NB4 (cell line): Measurements from ENCODE around the gene ITGB3.

Experiments used
- DNase-seq: peaks from one replicate; pipeline ENCODE4 v3.0.0; 2010; ENCODE audit warnings: low read depth
- H3K4me3 ChIP-seq: one replicate; pipeline ENCODE4 v1.5.1; 2011; ENCODE audit warnings: mild to moderate bottlenecking, low read depth, low read length, moderate library complexity
- CTCF ChIP-seq: IDR thresholded peaks from one replicate; pipeline ENCODE4 v1.5.1; 2012; ENCODE audit warnings: low read depth, low read length
- MAX ChIP-seq: IDR thresholded peaks from 2 replicates; pipeline ENCODE4 v1.6.1; 2011; ENCODE audit warnings: low read depth, low read length
- MYC ChIP-seq: IDR thresholded peaks from 2 replicates; pipeline ENCODE4 v1.6.1; 2011; ENCODE audit warnings: low read depth, low read length
- POLR2A ChIP-seq: IDR thresholded peaks from 2 replicates; pipeline ENCODE4 v1.6.1; 2011; ENCODE audit warnings: mild to moderate bottlenecking; ENCODE audit not compliant: insufficient read length; ENCODE audit errors: extremely low read depth

ITGB3 gene

DNA sequence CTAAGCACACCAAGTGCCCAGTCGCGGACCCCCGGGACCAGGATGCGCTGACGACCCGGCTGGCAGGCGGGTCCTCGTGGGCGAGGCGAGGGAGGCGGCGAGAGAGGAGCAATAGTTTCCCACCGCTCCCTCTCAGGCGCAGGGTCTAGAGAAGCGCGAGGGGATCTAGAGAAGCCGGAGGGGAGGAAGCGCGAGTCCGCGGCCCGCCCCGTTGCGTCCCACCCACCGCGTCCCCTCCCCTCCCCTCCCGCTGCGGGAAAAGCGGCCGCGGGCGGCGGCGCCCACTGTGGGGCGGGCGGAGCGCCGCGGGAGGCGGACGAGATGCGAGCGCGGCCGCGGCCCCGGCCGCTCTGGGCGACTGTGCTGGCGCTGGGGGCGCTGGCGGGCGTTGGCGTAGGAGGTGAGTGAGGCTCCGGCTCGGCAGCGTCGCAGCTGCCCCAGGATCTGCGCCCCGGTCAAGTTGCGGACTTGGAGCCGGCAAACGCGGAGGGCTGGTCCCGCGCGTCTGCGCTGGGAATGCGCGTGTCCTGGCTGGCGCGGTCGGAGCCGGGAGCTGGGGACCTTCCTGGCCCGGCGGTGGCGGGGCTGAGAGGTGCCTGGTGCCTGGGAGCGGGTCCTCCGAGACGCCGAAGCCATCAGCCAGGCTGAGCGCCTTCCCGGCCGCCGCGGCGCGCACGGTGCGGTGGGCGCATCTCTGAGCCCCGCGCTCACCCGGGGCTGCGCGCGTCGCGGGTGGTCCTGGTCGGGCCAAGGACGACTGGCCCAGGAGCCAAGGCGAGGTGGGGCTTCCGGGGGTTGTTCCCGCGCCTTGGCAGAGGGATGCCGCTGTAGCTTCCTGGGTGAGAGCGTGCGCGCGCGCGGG lies at the start of gene ITGB3:
TSS of gene ITGB3 (plus strand) at position 287 of the 862 bp plus-strand sequence. CDS start at position 322, 35 bp downstream.
- TF ChIP-seq CTCF (peak; percentile 27), MYC (no peak)
- DNase-seq, result peak; percentile 81
- no peak within 1 kb of the TSS for H3K4me3 ChIP-seq

GRCh38 chr17:47203984-47204721 lies 49.5 kb upstream of the ITGB3 start:
- no peak for TF ChIP-seq CTCF
- TF ChIP-seq MAX, result no peak
- TF ChIP-seq MYC, result no peak
- TF ChIP-seq POLR2A, result no peak
- no peak overlapping the region for H3K4me3 ChIP-seq
- DNase-seq, result peak; percentile 45

GRCh38 chr17:47204722-47205418 lies 48.8 kb upstream of the ITGB3 start:
- no peak for TF ChIP-seq MYC
- TF ChIP-seq POLR2A, result no peak
- TF ChIP-seq MAX, result no peak
- no peak for TF ChIP-seq CTCF
- peak; percentile 60 for DNase-seq
- no peak overlapping the region for H3K4me3 ChIP-seq

DNA sequence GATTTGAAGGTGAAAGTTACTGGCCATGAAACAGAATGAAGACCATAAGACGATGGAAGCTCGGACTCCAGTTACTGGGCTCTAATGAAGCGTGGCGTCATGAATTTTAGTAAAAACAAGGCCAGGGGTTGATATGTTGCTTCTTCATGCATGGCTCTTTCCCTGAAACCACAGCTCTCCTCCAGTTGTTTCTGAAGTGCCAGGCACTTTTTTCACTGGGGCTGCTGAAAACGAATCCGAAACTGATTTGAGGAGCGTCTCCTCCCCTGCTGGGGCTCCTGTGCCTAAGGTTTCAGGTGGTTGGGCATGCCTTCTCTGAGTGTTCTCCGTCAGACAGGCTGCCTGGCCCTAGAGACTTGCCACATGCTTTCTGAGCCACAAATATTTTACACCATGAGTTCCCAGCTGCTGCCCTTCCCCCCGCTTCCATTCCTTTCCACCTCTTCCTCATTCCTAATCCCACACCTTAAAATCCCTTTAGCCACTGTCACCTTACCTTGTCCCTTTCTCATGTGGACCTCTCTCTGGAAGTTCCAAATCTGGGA lies 48.1 kb upstream of the ITGB3 start:
- no peak for TF ChIP-seq MAX
- DNase-seq, result no peak
- H3K4me3 ChIP-seq, result no peak overlapping the region

DNA sequence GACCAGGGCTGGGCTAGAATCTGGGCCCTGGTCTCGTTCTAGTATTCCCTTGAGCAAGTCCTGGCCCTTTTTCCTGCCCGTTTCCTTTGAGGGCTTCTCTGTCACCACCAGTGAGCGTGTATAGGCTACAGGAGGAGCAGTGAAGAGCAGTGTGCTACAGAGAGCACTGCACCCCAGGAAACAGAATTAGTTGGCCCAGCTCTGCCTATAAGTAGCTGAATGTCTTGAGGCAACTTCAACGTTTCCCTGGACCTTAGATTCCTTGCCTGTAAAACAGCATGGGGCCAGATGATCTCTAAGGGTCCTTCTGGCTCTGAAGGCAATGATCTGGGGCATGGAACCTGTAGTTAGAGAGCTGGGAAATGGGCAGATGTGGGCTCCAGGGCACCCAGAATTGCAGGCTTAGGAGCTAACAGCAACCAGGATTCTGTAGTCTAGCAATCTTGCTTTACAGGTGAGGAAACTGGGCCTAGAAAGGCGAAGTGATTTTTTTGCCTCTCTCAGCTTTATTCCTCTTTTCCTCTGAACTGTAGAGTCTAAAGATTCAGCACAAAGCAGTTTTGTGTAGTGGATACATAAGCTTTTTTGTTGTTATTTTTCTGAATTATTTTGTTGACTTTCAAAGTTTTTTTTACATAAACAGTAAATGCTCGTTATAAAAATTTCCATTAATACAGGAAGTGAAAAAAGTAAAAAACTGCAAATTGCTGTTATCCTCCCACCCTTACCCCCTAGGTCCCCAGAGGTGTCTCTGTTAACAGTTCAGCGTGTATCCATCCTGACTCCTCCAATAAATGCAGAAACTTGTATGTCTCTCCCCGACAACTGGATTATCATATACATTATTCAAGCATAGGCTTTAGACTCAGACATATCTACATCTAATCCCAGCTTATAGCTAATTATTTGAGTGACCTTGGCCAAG lies 46.2 kb upstream of the ITGB3 start:
- no peak for DNase-seq
- no peak for TF ChIP-seq MAX
- H3K4me3 ChIP-seq, result no peak overlapping the region

DNA sequence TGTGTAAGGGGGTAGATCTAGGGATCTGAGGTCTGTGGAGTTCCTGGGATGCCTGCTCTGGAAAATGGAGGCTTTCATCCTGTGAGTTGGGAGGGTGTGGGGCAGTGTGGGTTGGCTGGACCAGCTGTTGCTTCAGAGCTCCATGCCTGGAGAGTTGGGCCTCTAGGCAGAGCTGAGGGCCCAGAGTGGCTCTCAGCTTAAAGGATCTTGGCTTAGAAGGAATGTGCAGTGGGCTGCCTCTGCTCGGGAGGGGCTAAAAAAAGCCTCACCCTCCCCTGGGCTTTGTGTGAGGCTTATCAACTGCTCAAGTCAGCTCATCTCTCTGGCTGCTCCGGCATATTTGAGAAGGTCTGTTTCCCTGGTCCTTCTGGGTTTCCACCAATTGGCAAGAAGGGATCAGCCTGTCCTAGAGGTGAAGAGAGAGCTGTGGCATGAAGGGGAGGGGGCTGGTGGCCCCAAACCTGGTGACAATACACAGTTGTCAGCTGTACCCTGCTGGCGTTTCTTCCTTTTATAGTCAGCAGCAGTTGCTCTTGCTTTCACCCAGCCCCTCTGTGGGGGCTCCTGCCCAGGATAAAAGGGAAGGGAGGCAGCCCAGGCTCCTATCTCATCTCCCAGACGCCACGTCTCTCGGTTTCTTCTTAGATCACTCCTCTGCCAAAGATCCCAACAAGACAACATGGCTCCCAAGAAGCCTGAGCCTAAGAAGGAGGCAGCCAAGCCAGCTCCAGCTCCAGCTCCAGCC lies 44.7 kb upstream of the ITGB3 start, which contains the start of gene MYL4:
TSS of gene MYL4 (plus strand) at position 605 of the 745 bp plus-strand sequence. CDS start at position 680, 75 bp downstream.
- TF ChIP-seq POLR2A (no peak), MYC (no peak), CTCF (no peak)
- no peak within 1 kb of the TSS for H3K4me3 ChIP-seq
- DNase-seq, result no peak
